Trophoblast cell (in vitro differentiated cells and primary cell): Measurements from ENCODE around the gene SLC48A1.
"Not testable (repeated sequence)": the region's sequence is repeated elsewhere in the genome, so short reads cannot be mapped to it uniquely, and the experiment has no call there.

ENCODE experiments used
- DNase-seq, 2 donors: peaks; one replicate each; pipeline ENCODE4 v3.0.0-alpha.2; 2016
- H2AFZ ChIP-seq: 2 replicates; pipeline ENCODE4 v1.6.1; 2013; ENCODE audit warnings: low read length, moderate library complexity, mild to moderate bottlenecking; ENCODE audit not compliant: insufficient read depth, poor library complexity
- H2AK5ac ChIP-seq: 2 replicates; pipeline ENCODE4 v1.6.1; 2013; ENCODE audit warnings: mild to moderate bottlenecking, low read length
- H2BK120ac ChIP-seq: 2 replicates; pipeline ENCODE4 v1.6.1; 2013; ENCODE audit warnings: low read length, mild to moderate bottlenecking, moderate library complexity; ENCODE audit not compliant: insufficient read depth, poor library complexity
- H2BK12ac ChIP-seq: 2 replicates; pipeline ENCODE4 v1.6.1; 2013; ENCODE audit warnings: mild to moderate bottlenecking, low read length, moderate library complexity
- H2BK5ac ChIP-seq: 2 replicates; pipeline ENCODE4 v1.6.1; 2013; ENCODE audit warnings: low read length, low read depth, moderate library complexity, mild to moderate bottlenecking; ENCODE audit not compliant: poor library complexity
- H3K14ac ChIP-seq: 2 replicates; pipeline ENCODE4 v1.6.1; 2013; ENCODE audit warnings: mild to moderate bottlenecking, low read length
- H3K18ac ChIP-seq: 2 replicates; pipeline ENCODE4 v1.6.1; 2013; ENCODE audit warnings: mild to moderate bottlenecking, low read length
- H3K23ac ChIP-seq: 2 replicates; pipeline ENCODE4 v1.6.1; 2013; ENCODE audit warnings: low read length
- H3K27ac ChIP-seq: 2 replicates; pipeline ENCODE4 v1.5.1; 2013; ENCODE audit warnings: low read depth, mild to moderate bottlenecking, inconsistent platforms, low read length, moderate library complexity
- H3K27me3 ChIP-seq: 2 replicates; pipeline ENCODE4 v1.6.1; 2013; ENCODE audit warnings: inconsistent platforms, mild to moderate bottlenecking, low read length, moderate library complexity; ENCODE audit not compliant: insufficient read depth
- H3K36me3 ChIP-seq, 2 experiments: 1 replicate in 1 of 2; 2 replicates in 1 of 2; pipeline ENCODE4 v1.6.1; 2013; ENCODE audit warnings: low read length in 2 of 2, mild to moderate bottlenecking in 2 of 2, moderate library complexity in 1 of 2; ENCODE audit not compliant: insufficient read depth in 2 of 2, control insufficient read depth in 1 of 2
- H3K4ac ChIP-seq: 2 replicates; pipeline ENCODE4 v1.6.1; 2013; ENCODE audit warnings: low read depth, mild to moderate bottlenecking, low read length, moderate library complexity
- H3K4me1 ChIP-seq, 2 experiments: 1 replicate in 1 of 2; 2 replicates in 1 of 2; pipeline ENCODE4 v1.6.1; 2013; ENCODE audit warnings: low read length in 2 of 2, mild to moderate bottlenecking in 2 of 2, moderate library complexity in 1 of 2; ENCODE audit not compliant: insufficient read depth in 2 of 2, control insufficient read depth in 1 of 2
- H3K4me2 ChIP-seq: 2 replicates; pipeline ENCODE4 v1.6.1; 2013; ENCODE audit warnings: inconsistent platforms, mild to moderate bottlenecking, low read length, moderate library complexity
- H3K4me3 ChIP-seq: 2 replicates; pipeline ENCODE4 v1.5.1; 2013; ENCODE audit warnings: mild to moderate bottlenecking, low read depth, low read length, inconsistent platforms
- H3K79me1 ChIP-seq: one replicate; pipeline ENCODE4 v1.6.1; 2013; ENCODE audit warnings: low read length
- H3K79me2 ChIP-seq: 2 replicates; pipeline ENCODE4 v1.6.1; 2013; ENCODE audit warnings: low read length, mild to moderate bottlenecking; ENCODE audit not compliant: control insufficient read depth, insufficient read depth, poor library complexity
- H3K9ac ChIP-seq: 2 replicates; pipeline ENCODE4 v1.6.1; 2013; ENCODE audit warnings: mild to moderate bottlenecking, low read length
- H3K9me3 ChIP-seq: 2 replicates; pipeline ENCODE4 v1.6.1; 2013; ENCODE audit warnings: low read depth, mild to moderate bottlenecking, control low read depth, inconsistent platforms, low read length; ENCODE audit not compliant: insufficient read depth
- H4K12ac ChIP-seq: 2 replicates; pipeline ENCODE4 v1.6.1; 2013; ENCODE audit warnings: low read depth, mild to moderate bottlenecking, low read length, moderate library complexity
- H4K8ac ChIP-seq: 2 replicates; pipeline ENCODE4 v1.6.1; 2013; ENCODE audit warnings: low read depth, mild to moderate bottlenecking, low read length, moderate library complexity
- H4K91ac ChIP-seq: one replicate; pipeline ENCODE4 v1.6.1; 2013; ENCODE audit warnings: low read depth, mild to moderate bottlenecking, low read length, moderate library complexity
- WGBS: extraction: QIAGEN DNeasy Blood & Tissue Kit; methylation state at CpG from one replicate; pipeline ENCODE4 v1.1.7; 2013; ENCODE audit warnings: missing lambda C conversion rate; ENCODE audit not compliant: insufficient read length, insufficient coverage; ENCODE audit errors: extremely low coverage; 5-methylcytosine and 5-hydroxymethylcytosine counted together

SLC48A1 gene

DNA sequence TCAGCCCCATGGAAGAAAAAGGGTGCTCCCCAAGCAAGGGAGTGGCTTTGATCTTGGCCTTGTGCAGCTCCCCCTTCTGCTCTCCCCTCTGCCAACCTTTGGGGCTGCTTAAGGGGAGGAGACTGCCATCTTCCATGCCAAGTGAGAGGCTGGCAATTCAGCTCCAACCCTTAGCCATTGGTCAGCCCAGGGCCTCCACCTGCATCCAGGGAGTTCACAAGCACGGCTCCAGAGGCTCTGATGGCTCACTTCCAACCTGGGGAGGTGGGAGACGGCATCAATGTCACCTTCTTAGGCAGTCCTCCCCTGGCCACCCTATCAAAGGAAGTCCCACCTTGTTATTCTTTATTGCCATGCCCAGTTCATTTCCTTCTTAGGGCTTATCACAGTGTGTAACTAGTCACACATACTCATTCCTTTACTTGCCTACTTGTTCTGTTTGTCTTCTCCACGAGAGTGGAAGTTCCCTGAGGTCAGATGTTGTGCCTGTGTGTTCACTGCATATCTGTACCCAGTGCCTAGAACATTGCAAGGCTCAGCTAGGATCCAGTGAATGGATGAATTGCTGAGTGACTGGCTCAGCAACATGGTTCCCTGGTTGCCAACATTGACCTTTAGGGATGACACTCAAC, 41.6 kb downstream of the SLC48A1 start:
- peaks cover 11 to 16% of the 10 kb centered on the region in 2 experiments for H3K36me3 ChIP-seq
- no CpG with 5 or more reads among the region's 3 CpGs for whole genome bisulfite sequencing
- H3K4me1 ChIP-seq: peaks cover 51 to 62% of the 10 kb centered on the region in 2 experiments
- H3K4me3 ChIP-seq: no peak overlapping the region
- H4K8ac ChIP-seq: peak overlapping the region; percentile 49
- peak overlapping the region; percentile 12 for H3K14ac ChIP-seq
- no peak overlapping the region for H3K4me2 ChIP-seq
- H3K79me1 ChIP-seq: peaks cover 29% of the 10 kb centered on the region
- H3K9me3 ChIP-seq: no peaks in the 10 kb centered on the region
- H3K9ac ChIP-seq: no peak overlapping the region
- H3K18ac ChIP-seq: peak overlapping the region; percentile 32
- peak overlapping the region; percentile 68 for H3K4ac ChIP-seq
- H3K79me2 ChIP-seq: peaks cover 57% of the 10 kb centered on the region
- H2AFZ ChIP-seq: peak overlapping the region; percentile 38
- no peak overlapping the region for H2BK12ac ChIP-seq
- peak overlapping the region; percentile 38 for H2BK5ac ChIP-seq
- H3K27ac ChIP-seq: no peak overlapping the region
- H4K91ac ChIP-seq: peak overlapping the region; percentile 6
- H3K23ac ChIP-seq: no peak overlapping the region
- H3K27me3 ChIP-seq: no peaks in the 10 kb centered on the region
- H4K12ac ChIP-seq: no peak overlapping the region
- peak overlapping the region; percentile 39 for H2AK5ac ChIP-seq
- no peak for DNase-seq
- H2BK120ac ChIP-seq: no peak overlapping the region

- H3K4me3 ChIP-seq, H3K18ac ChIP-seq, DNase-seq, H3K27me3 ChIP-seq, H3K9me3 ChIP-seq, H3K27ac ChIP-seq, H3K14ac ChIP-seq, H4K8ac ChIP-seq, H4K12ac ChIP-seq, H3K9ac ChIP-seq, H2BK5ac ChIP-seq, H3K4me2 ChIP-seq, H4K91ac ChIP-seq, H2AFZ ChIP-seq, H2BK120ac ChIP-seq, H2AK5ac ChIP-seq, H3K23ac ChIP-seq, H2BK12ac ChIP-seq: not testable (repeated sequence)
- no CpG with 5 or more reads among the region's 5 CpGs for WGBS
- Histone ChIP-seq H3K79me2 (peaks cover 59% of the 10 kb centered on the region), H3K79me1 (peaks cover 35% of the 10 kb centered on the region), H3K4me1 (peaks cover 48 to 62% of the 10 kb centered on the region in 2 experiments), H3K4ac (peak overlapping the region; percentile 21), H3K36me3 (peaks cover 11 to 16% of the 10 kb centered on the region in 2 experiments)
Measured at GRCh38 chr12:47815447-47815846, 42.4 kb downstream of the SLC48A1 start.

DNA sequence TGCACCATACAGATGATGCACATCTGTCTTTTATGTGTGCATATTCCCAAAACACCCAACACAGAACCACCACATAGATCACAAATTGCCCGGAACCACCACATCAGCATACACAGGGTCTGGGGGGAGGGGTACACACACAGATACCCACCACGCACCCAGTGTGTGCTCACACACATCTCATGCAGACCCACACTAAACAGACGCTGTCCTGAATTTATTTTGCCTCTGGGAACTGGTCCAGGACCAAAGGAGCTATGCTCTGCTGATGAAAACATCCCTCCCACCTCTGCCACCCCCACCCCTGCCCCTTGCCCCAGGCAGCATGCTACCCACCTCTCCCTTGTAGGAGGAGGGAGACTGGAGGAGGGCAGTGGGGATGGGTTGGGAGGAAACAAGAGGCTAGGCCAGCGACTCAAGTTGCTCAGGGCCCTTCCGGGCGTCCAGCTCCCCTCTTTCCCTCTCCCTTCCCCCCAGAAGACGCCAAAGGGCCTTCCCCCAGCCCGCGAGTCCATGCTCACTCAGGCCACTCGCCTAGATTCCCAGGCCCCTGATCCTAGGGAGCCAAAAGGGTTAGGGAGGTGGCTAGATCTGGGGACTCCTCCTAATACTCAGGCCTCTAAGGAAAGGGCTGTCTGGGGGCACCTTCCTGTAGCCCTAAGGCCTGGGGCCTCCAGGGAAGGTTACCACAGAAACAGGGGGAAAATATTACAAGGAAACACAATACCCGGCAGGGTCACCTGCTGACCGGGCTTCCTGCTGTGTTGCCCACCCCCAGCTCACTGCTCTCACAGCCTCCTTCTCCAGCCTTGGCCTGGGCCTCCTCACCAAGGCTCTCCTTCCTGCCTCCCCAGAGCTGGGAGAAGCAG, 43.6 kb downstream of the SLC48A1 start:
- Histone ChIP-seq H3K79me2 (peaks cover 59% of the 10 kb centered on the region), H2AK5ac (peak overlapping the region; percentile 7), H3K27ac (peak overlapping the region; percentile 52), H3K9ac (no peak overlapping the region), H3K27me3 (no peaks in the 10 kb centered on the region), H3K79me1 (peaks cover 45% of the 10 kb centered on the region), H3K4me2 (peak overlapping the region; percentile 95), H3K4me1 (peaks cover 48 to 63% of the 10 kb centered on the region in 2 experiments), H3K14ac (peak overlapping the region; percentile 21), H3K4me3 (no peak overlapping the region), H3K4ac (peak overlapping the region; percentile 75), H2BK12ac (no peak overlapping the region), H4K91ac (peak overlapping the region; percentile 21), H3K23ac (no peak overlapping the region), H4K12ac (no peak overlapping the region), H3K9me3 (no peaks in the 10 kb centered on the region), H3K18ac (peak overlapping the region; percentile 67), H4K8ac (peak overlapping the region; percentile 13), H2AFZ (no peak overlapping the region), H2BK5ac (no peak overlapping the region), H2BK120ac (no peak overlapping the region), H3K36me3 (peaks cover 11 to 14% of the 10 kb centered on the region in 2 experiments)
- WGBS: no CpG with 5 or more reads among the region's 12 CpGs
- no peak for DNase-seq

DNA sequence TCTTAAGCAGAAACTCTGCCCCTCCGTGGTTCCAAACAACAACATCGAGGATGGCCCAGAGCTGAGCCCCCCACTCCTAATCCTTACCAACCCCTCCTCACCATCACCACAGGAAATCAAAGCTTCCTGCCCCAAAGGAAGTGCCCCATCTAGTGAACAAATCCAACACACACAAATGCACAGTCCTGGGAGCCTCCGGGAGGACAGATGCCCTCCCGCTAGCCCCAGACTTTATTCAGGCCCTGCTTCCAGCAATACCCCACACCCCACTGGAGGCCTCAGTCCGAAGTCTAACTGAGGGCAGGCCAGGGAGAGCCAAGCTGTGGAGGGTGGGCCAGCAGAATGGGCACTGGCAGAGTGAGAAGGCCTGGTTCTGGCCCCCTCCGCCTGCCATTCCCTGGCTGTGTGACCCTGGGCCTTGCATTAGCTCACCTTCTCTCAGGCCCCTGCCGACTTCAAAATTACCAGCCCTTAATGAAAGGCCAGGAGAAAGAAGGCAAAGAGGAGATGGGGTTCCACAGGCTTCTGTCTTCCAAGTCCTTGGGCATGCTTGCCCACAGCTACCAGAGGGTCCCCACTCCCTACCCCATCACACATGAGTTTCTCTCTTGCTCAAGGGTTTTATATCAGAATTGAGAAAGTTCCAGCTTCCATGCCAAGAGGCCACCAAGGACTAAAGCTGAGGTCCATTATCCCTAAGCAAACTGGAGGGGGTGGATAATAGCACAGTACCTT, 44.4 kb downstream of the SLC48A1 start:
- Histone ChIP-seq H3K4me1 (peaks cover 48 to 64% of the 10 kb centered on the region in 2 experiments), H3K9ac (no peak overlapping the region), H3K79me1 (peaks cover 46% of the 10 kb centered on the region), H3K9me3 (no peaks in the 10 kb centered on the region), H3K27ac (peak overlapping the region; percentile 52), H4K91ac (peak overlapping the region; percentile 40), H2BK5ac (no peak overlapping the region), H3K79me2 (peaks cover 54% of the 10 kb centered on the region), H3K18ac (peak overlapping the region; percentile 60), H2BK120ac (peak overlapping the region; percentile 29), H3K27me3 (no peaks in the 10 kb centered on the region), H3K23ac (no peak overlapping the region), H2AFZ (no peak overlapping the region), H3K4ac (peak overlapping the region; percentile 75), H4K12ac (no peak overlapping the region), H3K14ac (peak overlapping the region; percentile 74), H2AK5ac (peak overlapping the region; percentile 86), H3K4me2 (peak overlapping the region; percentile 95), H2BK12ac (no peak overlapping the region), H3K36me3 (peaks cover 11 to 14% of the 10 kb centered on the region in 2 experiments), H4K8ac (no peak overlapping the region), H3K4me3 (no peak overlapping the region)
- no peak for DNase-seq
- no CpG with 5 or more reads among the region's 7 CpGs for WGBS
